DOHH2 (cell line): ENCODE measurements around the gene PSMC4.

Experiments used
- H3F3A ChIP-seq: fragments of 200-600 bp; sonication (generic), shearing (Covaris generic); 2 replicates; pipeline ENCODE4 v1.6.0; 2016; ENCODE audit warnings: antibody characterized with exemption, mild to moderate bottlenecking; ENCODE audit not compliant: control insufficient read depth, insufficient read depth
- H3K27ac ChIP-seq: fragments of 200-600 bp; sonication (generic); 2 replicates; pipeline ENCODE4 v1.5.1; 2014; ENCODE audit warnings: low read depth, mild to moderate bottlenecking, low read length, moderate library complexity
- H3K27me3 ChIP-seq: fragments of 200-600 bp; sonication (generic); 2 replicates; pipeline ENCODE4 v1.6.1; 2014; ENCODE audit warnings: mild to moderate bottlenecking, low read length, mixed read lengths; ENCODE audit not compliant: control insufficient read depth
- H3K36me3 ChIP-seq: fragments of 200-600 bp; sonication (generic); 2 replicates; pipeline ENCODE4 v1.6.1; 2014; ENCODE audit warnings: mild to moderate bottlenecking, low read length, moderate library complexity, mixed read lengths; ENCODE audit not compliant: control insufficient read depth
- H3K4me1 ChIP-seq: fragments of 200-600 bp; sonication (generic); 2 replicates; pipeline ENCODE4 v1.6.1; 2014; ENCODE audit warnings: mild to moderate bottlenecking, low read length, mixed read lengths; ENCODE audit not compliant: control insufficient read depth
- H3K4me2 ChIP-seq: fragments of 200-600 bp; sonication (generic); 2 replicates; pipeline ENCODE4 v1.6.0; 2014; ENCODE audit warnings: mild to moderate bottlenecking, low read length, moderate library complexity
- H3K4me3 ChIP-seq: fragments of 200-600 bp; sonication (generic); 2 replicates; pipeline ENCODE4 v1.5.1; 2014; ENCODE audit warnings: mild to moderate bottlenecking, low read length, mixed read lengths
- H3K79me2 ChIP-seq: fragments of 200-600 bp; sonication (generic); 2 replicates; pipeline ENCODE4 v1.6.1; 2014; ENCODE audit warnings: mild to moderate bottlenecking, low read length, mixed read lengths; ENCODE audit not compliant: control insufficient read depth
- H3K9me2 ChIP-seq: fragments of 200-600 bp; sonication (generic); replicated peaks from 2 replicates; pipeline ENCODE4 v1.6.1; 2014; ENCODE audit warnings: mild to moderate bottlenecking, low read length, mixed read lengths; ENCODE audit not compliant: control insufficient read depth
- H3K9me3 ChIP-seq: fragments of 200-600 bp; sonication (generic); 2 replicates; pipeline ENCODE4 v1.6.1; 2014; ENCODE audit warnings: antibody characterized with exemption, low read length, mixed read lengths; ENCODE audit not compliant: control insufficient read depth, insufficient read depth
- H4K20me1 ChIP-seq: fragments of 200-600 bp; sonication (generic); 2 replicates; pipeline ENCODE4 v1.6.0; 2014; ENCODE audit warnings: low read depth, mild to moderate bottlenecking, antibody characterized with exemption, low read length, moderate library complexity; ENCODE audit not compliant: control insufficient read depth, insufficient read depth
- EZH2phosphoT487 ChIP-seq: fragments of 200-600 bp; sonication (generic); IDR thresholded peaks from 2 replicates; pipeline ENCODE4 v1.6.1; 2017; ENCODE audit warnings: borderline replicate concordance, mild to moderate bottlenecking, antibody characterized with exemption, low read length, moderate library complexity, mixed read lengths
- TF ChIP-seq, protein P1 (sequence below): fragments of 200-600 bp; sonication (generic); IDR thresholded peaks from one replicate; pipeline ENCODE4 v1.5.1; 2014; ENCODE audit warnings: antibody characterized with exemption, mild to moderate bottlenecking, low read depth, low read length; ENCODE audit not compliant: poor library complexity, severe bottlenecking

Gene PSMC4

DNA sequence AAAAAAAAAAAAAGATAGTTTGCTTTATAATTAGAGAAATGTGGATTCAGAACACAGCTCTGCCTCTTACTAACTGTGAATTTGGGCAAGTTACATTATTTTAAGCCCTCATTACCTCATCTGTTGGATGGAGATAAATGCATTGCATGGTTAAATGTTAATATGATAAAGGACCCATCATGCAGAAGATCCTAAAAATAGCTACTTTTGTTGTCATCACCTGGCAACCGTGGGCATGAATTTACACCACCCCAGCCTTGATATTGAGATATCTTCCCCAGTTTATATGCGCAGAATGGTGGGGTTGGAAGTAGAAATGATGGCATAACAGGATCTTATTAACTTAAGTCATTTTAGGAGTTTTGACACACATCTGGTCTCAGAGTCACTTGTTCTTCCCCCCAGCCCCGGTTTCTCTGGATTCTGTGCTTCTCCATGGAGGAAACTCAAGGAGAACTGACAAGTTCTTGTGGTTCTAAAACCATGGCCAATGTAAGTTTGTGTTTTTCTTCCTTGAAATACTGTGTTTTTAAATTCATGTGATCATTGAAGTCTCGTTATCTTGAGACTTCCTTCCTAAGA is 34.8 kb downstream of the PSMC4 start:
- Histone ChIP-seq H3K79me2 (no peaks in the 10 kb centered on the region), H3K27ac (no peak overlapping the region)

DNA sequence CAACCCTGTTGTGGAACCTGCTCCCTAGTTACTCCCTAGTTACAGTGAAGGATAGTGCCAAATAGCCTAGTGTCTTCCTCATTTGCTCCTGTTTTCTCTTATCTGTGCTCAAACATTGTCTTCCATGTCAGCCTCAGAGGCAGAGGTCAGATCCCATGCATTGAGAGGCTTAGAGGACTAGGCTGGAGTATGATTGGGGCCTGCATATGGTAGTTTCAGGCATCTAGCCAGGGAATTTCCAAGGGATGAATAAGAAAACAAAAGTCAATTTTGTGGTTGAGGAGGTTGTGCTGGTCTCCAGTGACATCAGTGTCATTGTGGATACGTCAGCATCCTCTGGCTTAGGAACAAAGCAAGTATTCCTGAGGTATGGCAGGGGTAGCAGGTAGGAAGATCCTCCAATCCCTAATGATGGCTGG is 35.3 kb downstream of the PSMC4 start:
- H3K79me2 ChIP-seq, result no peaks in the 10 kb centered on the region
- no peaks in the 10 kb centered on the region for H4K20me1 ChIP-seq
- H3K9me3 ChIP-seq, result no peaks in the 10 kb centered on the region
- no peaks in the 10 kb centered on the region for H3K9me2 ChIP-seq
- H3K4me1 ChIP-seq, result no peaks in the 10 kb centered on the region
- no peak overlapping the region for H3K4me3 ChIP-seq
- H3K27me3 ChIP-seq, result no peaks in the 10 kb centered on the region
- H3F3A ChIP-seq, result no peaks in the 10 kb centered on the region; the same call in 1 of the 2 replicates
- H3K4me2 ChIP-seq, result no peak overlapping the region
- no peak for TF ChIP-seq EZH2phosphoT487
- TF ChIP-seq, protein P1, sequence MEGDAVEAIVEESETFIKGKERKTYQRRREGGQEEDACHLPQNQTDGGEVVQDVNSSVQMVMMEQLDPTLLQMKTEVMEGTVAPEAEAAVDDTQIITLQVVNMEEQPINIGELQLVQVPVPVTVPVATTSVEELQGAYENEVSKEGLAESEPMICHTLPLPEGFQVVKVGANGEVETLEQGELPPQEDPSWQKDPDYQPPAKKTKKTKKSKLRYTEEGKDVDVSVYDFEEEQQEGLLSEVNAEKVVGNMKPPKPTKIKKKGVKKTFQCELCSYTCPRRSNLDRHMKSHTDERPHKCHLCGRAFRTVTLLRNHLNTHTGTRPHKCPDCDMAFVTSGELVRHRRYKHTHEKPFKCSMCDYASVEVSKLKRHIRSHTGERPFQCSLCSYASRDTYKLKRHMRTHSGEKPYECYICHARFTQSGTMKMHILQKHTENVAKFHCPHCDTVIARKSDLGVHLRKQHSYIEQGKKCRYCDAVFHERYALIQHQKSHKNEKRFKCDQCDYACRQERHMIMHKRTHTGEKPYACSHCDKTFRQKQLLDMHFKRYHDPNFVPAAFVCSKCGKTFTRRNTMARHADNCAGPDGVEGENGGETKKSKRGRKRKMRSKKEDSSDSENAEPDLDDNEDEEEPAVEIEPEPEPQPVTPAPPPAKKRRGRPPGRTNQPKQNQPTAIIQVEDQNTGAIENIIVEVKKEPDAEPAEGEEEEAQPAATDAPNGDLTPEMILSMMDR, result no peak
- no peak overlapping the region for H3K27ac ChIP-seq
- H3K36me3 ChIP-seq, result peaks cover 23% of the 10 kb centered on the region

More for the DNA sequence above, 34.8 kb downstream of the PSMC4 start:
- H3K27me3 ChIP-seq, result no peaks in the 10 kb centered on the region
- no peak overlapping the region for H3K4me2 ChIP-seq
- TF ChIP-seq, protein P1, result no peak
- TF ChIP-seq EZH2phosphoT487, result no peak
- H3K36me3 ChIP-seq, result peaks cover 23% of the 10 kb centered on the region
- H3K4me1 ChIP-seq, result no peaks in the 10 kb centered on the region
- no peaks in the 10 kb centered on the region; the same call in 1 of the 2 replicates for H3F3A ChIP-seq
- H4K20me1 ChIP-seq, result no peaks in the 10 kb centered on the region
- H3K9me3 ChIP-seq, result no peaks in the 10 kb centered on the region
- no peaks in the 10 kb centered on the region for H3K9me2 ChIP-seq
- H3K4me3 ChIP-seq, result no peak overlapping the region

DNA sequence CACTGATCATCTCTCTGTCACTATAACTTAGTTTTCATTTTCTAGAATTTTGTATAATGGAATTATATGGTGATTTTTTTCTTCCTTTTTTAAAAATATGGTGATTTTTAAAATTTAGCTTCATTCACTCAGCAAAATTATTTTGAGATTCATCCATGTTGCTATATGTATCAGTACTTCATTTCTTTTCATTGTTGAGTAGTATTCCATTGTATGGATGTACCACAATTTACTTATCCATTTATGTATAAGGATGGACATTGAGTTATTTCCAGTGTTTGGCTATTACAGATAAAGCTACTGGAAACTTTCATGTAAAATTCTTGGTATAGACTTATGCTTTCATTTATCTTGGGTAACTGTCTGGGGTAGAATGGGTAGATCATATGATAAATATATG is 38.7 kb downstream of the PSMC4 start:
- Histone ChIP-seq H3K27ac (no peak overlapping the region), H3K4me1 (no peaks in the 10 kb centered on the region), H3K4me2 (no peak overlapping the region), H3K4me3 (no peak overlapping the region), H3F3A (no peaks in the 10 kb centered on the region), H3K79me2 (no peaks in the 10 kb centered on the region), H4K20me1 (no peaks in the 10 kb centered on the region), H3K9me2 (no peaks in the 10 kb centered on the region), H3K9me3 (peaks cover 12% of the 10 kb centered on the region; the same call in 1 of the 2 replicates), H3K27me3 (no peaks in the 10 kb centered on the region), H3K36me3 (peaks cover 39% of the 10 kb centered on the region)
- TF ChIP-seq, protein P1, result no peak
- TF ChIP-seq EZH2phosphoT487, result no peak
